Hepatocyte (in vitro differentiated cells): ENCODE results near the gene OTOA.

Source experiments
- CTCF ChIP-seq: fragments of 200-600 bp; sonication (generic); IDR thresholded peaks from 2 replicates; pipeline ENCODE4 v1.5.1; 2016; ENCODE audit warnings: antibody characterized with exemption, mild to moderate bottlenecking; ENCODE audit not compliant: poor library complexity
- EZH2phosphoT487 ChIP-seq: fragments of 200-600 bp; sonication (generic); IDR thresholded peaks from one replicate; pipeline ENCODE4 v1.6.1; 2018; ENCODE audit warnings: antibody characterized with exemption, mild to moderate bottlenecking, low read depth, moderate library complexity; ENCODE audit not compliant: unreplicated experiment, severe bottlenecking

DNA sequence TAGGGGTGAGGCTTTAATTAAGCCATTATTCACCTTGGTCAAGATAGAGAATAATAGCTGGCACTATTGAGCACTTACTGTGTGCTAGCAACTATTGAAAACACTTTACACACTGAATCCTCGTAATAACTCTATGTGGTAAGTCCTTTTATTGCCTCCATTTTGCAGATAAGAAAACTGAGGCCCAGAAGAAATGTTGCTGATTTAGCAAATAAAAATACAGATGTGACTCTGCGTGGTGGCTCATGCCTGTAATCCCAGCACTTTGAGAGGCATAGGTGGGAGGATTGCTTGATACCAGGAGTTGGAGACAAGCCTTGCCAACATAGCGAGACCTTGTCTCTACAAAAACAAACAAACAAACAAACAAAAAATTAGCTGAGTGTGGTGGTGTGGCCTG lies 19.4 kb downstream of the OTOA start:
- TF ChIP-seq CTCF (no peak), EZH2phosphoT487 (no peak)
